ENCODE results near the gene RAB22A. TPM values are rescaled to one million over a fixed set of nuclear protein-coding genes. Genes with fewer than 3 reads are reported as not detected.

Gene RAB22A
- total RNA-seq, 1 experiment from 2014 or later, result 9.9 TPM

GRCh38 chr20:58402827-58403226 is 93.3 kb downstream of the RAB22A start:
- POLR2A ChIA-PET, result interaction anchor here (1.0 kb wide), 1 partner anchor 14 kb away, joined by 3 read pairs; the partner anchor contains the start of gene VAPB

More at GRCh38 chr20:58402827-58403226, 93.3 kb downstream of the RAB22A start:
- Histone ChIP-seq H3K36me3 (ENCODE audit: control insufficient read depth in 1 of 2, insufficient read depth in 2 of 2, low read length in 2 of 2) (no peaks in the 10 kb centered on the region), H3K4me1 (ENCODE audit: control insufficient read depth in 1 of 2, insufficient read depth in 2 of 2, low read length in 2 of 2) (no peaks in the 10 kb centered on the region), H3K9ac (ENCODE audit: low read length) (no peak overlapping the region), H3K27me3 (ENCODE audit: insufficient read depth, low read length) (no peaks in the 10 kb centered on the region), H3K4me2 (ENCODE audit: low read length) (no peak overlapping the region), H3K9me3 (ENCODE audit: control insufficient read depth in 1 of 2, insufficient read depth in 1 of 2, low read depth in 1 of 2, low read length in 2 of 2) (no peaks in the 10 kb centered on the region), H2AFZ (ENCODE audit: low read depth, low read length, poor library complexity, severe bottlenecking) (no peak overlapping the region), H4K20me1 (ENCODE audit: insufficient read depth) (peaks cover 16% of the 10 kb centered on the region; the same call in 1 of the 2 replicates), H3K4me3 (replicated peaks in 1 of 2; ENCODE audit: low read depth in 1 of 2, low read length in 2 of 2) (no peak overlapping the region), H3K27ac (ENCODE audit: low read depth, low read length) (no peak overlapping the region), H3K9me2 (ENCODE audit: insufficient read depth) (no peaks in the 10 kb centered on the region), H3K79me2 (ENCODE audit: insufficient read depth, low read length) (peaks cover 100% of the 10 kb centered on the region)
- ATAC-seq (no peak), DNase-seq (ENCODE audit: low read depth, low spot score) (no peak)
- ChIA-PET RAD21 (ENCODE audit: low non-redundant PET in 1 of 2, low total read pairs in 2 of 2, uncharacterized antibody in 2 of 2, unreplicated experiment in 2 of 2) (no interaction called here), CTCF (no interaction called here)
- intact Hi-C loops (cut with micrococcal nuclease), result no loop called here
- BruUV-seq (replicated peaks), result no TSS peak
- TF ChIP-seq MAX (IDR thresholded peaks at IDR 0.05) (no peak), EZH2 (IDR thresholded peaks at IDR 0.05) (no peak), FOSL1 (IDR thresholded peaks at IDR 0.05; ENCODE audit: low read depth) (no peak), ZFX (IDR thresholded peaks at IDR 0.05) (no peak), EGR1 (IDR thresholded peaks at IDR 0.05; ENCODE audit: low read depth) (no peak), YY1 (IDR thresholded peaks at IDR 0.05; ENCODE audit: extremely low read depth, insufficient replicate concordance, low read depth, low read length) (no peak), ZBTB33 (IDR thresholded peaks at IDR 0.05; ENCODE audit: extremely low read depth, insufficient replicate concordance, low read length) (no peak), REST (IDR thresholded peaks at IDR 0.05; ENCODE audit: low read depth) (no peak), CBX3 (IDR thresholded peaks at IDR 0.05; ENCODE audit: low read depth) (no peak), SIN3A (IDR thresholded peaks at IDR 0.05; ENCODE audit: low read depth) (no peak), CTCF (IDR thresholded peaks at IDR 0.05 in 2 of 3, conservative IDR thresholded peaks at IDR 0.05 in 1 of 3; ENCODE audit: borderline replicate concordance in 1 of 3, insufficient read depth in 1 of 3, low read depth in 2 of 3, low read length in 2 of 3) (no peak), ELF1 (IDR thresholded peaks at IDR 0.05; ENCODE audit: borderline replicate concordance, low read depth) (no peak), EZH2phosphoT487 (IDR thresholded peaks at IDR 0.05; ENCODE audit: borderline replicate concordance) (no peak), ZNF274 (IDR thresholded peaks at IDR 0.05; ENCODE audit: low read depth, low read length) (no peak), POLR2AphosphoS5 (IDR thresholded peaks at IDR 0.05; ENCODE audit: low read depth, low read length) (no peak), SRF (IDR thresholded peaks at IDR 0.05; ENCODE audit: low read depth) (no peak), ATF3 (IDR thresholded peaks at IDR 0.05) (no peak), RAD21 (IDR thresholded peaks at IDR 0.05; ENCODE audit: low read depth) (no peak), SP1 (IDR thresholded peaks at IDR 0.05; ENCODE audit: low read depth) (no peak)

Measured in HCT116 (cell line).